Measurements from ENCODE around the gene PRCP. TPM values are rescaled to one million over a fixed set of nuclear protein-coding genes. Genes with fewer than 3 reads are reported as not detected.

Gene PRCP
- total RNA-seq, 1 donor = 37.1 TPM

DNA sequence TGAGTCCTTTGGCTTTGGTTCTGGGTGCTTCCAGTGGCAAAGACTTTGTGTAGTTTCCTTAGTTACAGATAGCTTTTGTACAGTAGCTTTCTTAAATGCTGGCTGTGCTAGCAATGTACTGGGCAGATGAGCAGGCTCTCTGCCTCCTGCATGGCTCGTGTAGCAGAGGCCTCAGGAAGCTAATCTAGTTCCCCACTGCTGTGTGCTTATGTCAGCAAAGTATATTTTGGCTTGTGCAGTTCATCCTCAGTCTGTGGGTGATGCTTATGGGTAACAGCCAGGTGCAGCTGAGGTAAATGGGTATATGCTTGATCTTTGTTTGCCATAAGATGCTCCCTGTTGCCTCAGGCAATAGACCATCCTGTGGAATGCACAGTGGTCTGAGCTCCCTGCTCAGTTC is 97.5 kb downstream of the PRCP start:
- DNase-seq (ENCODE audit: low read depth) = no peak
- no peak overlapping the region for H3K4me3 ChIP-seq (ENCODE audit: low read depth, low read length)
- TF ChIP-seq, protein P1, sequence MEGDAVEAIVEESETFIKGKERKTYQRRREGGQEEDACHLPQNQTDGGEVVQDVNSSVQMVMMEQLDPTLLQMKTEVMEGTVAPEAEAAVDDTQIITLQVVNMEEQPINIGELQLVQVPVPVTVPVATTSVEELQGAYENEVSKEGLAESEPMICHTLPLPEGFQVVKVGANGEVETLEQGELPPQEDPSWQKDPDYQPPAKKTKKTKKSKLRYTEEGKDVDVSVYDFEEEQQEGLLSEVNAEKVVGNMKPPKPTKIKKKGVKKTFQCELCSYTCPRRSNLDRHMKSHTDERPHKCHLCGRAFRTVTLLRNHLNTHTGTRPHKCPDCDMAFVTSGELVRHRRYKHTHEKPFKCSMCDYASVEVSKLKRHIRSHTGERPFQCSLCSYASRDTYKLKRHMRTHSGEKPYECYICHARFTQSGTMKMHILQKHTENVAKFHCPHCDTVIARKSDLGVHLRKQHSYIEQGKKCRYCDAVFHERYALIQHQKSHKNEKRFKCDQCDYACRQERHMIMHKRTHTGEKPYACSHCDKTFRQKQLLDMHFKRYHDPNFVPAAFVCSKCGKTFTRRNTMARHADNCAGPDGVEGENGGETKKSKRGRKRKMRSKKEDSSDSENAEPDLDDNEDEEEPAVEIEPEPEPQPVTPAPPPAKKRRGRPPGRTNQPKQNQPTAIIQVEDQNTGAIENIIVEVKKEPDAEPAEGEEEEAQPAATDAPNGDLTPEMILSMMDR (IDR thresholded peaks at IDR 0.05; ENCODE audit: insufficient read depth, low read depth, low read length) = no peak

DNA sequence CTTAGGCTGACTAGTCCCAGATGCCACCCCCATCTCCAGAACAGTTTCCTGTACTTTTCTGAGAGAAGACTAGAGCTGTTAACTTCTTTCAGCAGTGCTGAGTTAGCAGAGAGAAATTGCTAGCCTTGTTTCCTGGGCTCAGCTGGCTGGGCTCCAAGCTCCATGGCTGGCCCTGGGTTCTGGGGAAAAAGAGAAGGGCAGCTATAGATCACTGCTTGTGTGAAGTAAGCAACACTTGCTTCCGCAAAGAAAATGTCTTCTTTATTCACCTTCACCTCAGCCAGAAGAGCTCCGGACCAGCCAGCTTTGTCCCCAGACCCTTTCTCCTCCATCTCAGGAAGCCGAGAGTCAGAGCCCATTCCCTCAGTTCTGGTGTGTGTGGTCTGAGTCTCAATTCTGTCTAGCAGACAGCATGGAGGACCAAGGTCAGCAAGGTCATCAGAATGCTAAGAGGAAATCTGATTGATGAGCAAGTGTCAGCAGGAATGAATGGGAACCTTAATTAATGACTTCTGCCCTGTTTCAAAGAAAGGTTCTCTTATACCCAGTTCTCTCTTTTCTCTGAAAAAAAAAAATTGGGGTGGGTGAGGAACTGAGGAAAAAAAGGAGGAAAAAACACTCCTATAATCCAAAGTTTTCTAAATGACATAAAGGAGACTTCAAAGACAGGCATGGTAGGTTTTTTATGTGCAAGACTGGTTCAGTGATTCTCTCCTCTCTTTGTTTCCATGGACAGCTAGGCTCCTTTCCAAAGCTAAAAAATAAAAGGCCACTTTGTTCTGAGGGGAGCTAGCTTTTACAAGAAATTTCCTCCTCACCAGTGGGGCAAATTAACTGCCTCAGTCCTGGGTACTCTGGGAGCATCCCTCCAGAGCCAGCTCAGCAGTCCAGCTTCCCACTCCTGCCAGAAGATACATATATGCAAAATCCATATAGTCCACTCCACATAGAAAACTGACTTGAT is 103.0 kb downstream of the PRCP start:
- DNase-seq (ENCODE audit: low read depth) = no peak
- no peak overlapping the region for H3K4me3 ChIP-seq (ENCODE audit: low read depth, low read length)
- TF ChIP-seq, protein P1 (IDR thresholded peaks at IDR 0.05; ENCODE audit: insufficient read depth, low read depth, low read length) = no peak

DNA sequence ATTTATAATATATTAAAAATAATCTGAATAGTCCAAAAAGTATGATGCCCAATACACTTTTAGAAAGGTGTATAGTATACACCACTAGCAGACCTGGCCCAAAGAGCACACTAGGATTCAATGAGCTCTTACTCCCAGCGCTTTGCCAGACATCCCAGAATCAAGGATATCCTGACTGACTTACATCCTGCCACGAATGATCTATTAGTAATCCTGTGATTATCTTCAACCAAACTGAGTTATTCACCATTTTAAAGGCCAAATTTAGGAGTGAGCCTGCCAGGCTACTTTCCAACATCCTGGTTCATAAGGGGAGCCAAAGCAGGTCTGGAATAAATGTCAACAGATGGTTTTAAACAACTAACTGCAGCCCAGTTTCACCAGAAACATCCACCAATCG is 105.7 kb downstream of the PRCP start:
- TF ChIP-seq, protein P1 (IDR thresholded peaks at IDR 0.05; ENCODE audit: insufficient read depth, low read depth, low read length) = no peak
- DNase-seq (ENCODE audit: low read depth) = no peak
- no peak overlapping the region for H3K4me3 ChIP-seq (ENCODE audit: low read depth, low read length)

DNA sequence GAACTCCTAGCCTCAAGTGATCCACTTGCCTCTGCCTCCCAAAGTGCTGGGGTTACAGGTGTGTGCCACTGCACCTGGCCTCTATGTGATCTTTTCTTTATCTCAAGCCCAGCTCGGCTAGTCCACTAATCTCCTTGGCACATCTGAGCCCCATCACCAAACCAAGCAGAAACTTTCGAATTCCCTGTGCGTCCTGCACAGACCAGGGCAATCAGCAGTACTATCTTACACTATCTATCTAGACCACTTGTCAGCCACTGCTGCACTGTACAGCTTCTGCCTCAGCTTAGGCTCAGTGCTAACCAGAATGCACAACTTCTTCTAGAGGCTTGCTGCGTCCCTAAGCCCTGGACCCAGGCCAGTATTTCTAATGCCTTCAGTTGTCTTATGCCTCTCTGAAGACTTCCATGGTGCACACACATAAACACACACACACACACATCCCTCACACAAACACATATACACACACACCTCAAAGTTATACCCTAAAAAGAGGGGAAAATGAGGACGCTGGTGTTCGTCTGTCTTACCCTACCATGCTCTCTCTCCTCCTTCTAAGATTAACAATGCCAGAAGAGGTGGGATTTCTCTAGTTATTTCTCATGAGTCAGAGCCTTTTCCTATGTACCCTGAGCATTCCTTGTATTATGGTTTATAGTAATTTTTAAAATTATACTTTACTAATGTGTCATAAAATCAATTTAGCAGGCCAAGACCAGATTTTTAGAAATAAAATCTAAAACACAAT is 107.2 kb downstream of the PRCP start:
- no peak for DNase-seq (ENCODE audit: low read depth)
- TF ChIP-seq, protein P1 (IDR thresholded peaks at IDR 0.05; ENCODE audit: insufficient read depth, low read depth, low read length) = no peak
- H3K4me3 ChIP-seq (ENCODE audit: low read depth, low read length) = no peak overlapping the region

DNA sequence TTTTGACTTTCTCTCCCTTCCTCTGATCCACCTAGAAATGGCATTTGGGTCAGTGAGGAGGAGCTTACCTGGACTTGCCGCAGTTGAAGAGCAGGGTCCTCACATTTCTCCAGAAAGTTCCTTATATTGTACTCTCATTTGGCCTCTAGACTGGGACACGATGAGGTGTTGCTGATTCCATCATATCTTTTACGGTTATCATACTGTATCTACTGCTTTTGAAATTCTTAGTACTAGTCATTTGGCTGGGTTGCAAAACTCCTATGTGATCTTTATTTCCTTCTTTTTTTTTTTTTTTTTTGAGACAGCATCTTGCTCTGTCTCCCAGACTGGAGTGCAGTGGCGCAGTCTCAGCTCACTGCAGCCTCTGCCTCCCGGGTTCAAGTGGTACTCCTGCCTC is 107.9 kb downstream of the PRCP start:
- no peak for DNase-seq (ENCODE audit: low read depth)
- no peak overlapping the region for H3K4me3 ChIP-seq (ENCODE audit: low read depth, low read length)
- TF ChIP-seq, protein P1 (IDR thresholded peaks at IDR 0.05; ENCODE audit: insufficient read depth, low read depth, low read length) = no peak

DNA sequence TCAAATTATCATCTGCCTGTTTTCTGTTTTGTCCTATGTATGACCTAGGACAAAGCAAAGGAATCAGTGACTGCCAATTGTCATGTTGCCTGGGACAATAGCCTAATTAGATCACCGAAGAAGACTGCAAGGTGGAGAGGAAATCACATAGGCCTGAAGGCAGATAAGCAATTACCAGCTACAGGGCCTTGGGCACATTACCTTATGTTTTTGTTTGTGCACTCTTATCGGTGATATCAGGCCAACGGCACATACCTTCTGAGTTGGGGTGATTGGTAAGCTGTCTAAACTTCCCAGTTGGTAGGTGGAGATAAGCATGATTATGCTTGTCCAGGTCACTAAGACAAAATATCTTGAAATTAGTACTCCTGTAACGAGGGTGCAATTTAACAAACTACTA is 108.5 kb downstream of the PRCP start:
- TF ChIP-seq, protein P1 (IDR thresholded peaks at IDR 0.05; ENCODE audit: insufficient read depth, low read depth, low read length) = no peak
- no peak for DNase-seq (ENCODE audit: low read depth)

More for the DNA sequence above, 108.5 kb downstream of the PRCP start:
- no peak overlapping the region for H3K4me3 ChIP-seq (ENCODE audit: low read depth, low read length)
